ENCODE data around the gene GRIA3.

DNA sequence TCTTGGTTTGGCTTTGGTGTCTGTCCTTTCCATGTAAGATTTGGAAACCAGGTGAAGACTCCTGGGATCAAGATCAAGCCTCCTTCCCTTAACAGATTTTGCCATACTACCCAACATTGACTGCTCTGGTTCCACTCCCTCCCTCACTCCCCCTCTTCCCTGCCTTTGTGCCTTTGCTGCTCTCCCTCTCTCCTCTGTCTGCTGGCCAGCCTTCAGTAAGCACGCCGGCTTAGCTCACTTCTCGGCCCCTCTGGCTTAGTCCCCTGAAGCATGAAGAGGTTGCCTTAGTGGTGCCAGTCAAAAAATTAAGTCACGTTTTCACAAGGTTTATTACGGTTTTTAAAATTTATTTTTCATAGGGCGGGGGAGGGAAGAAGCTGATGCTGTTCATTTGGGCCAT is 6.0 kb downstream of the GRIA3 start:
- TF ChIP-seq, protein P1, sequence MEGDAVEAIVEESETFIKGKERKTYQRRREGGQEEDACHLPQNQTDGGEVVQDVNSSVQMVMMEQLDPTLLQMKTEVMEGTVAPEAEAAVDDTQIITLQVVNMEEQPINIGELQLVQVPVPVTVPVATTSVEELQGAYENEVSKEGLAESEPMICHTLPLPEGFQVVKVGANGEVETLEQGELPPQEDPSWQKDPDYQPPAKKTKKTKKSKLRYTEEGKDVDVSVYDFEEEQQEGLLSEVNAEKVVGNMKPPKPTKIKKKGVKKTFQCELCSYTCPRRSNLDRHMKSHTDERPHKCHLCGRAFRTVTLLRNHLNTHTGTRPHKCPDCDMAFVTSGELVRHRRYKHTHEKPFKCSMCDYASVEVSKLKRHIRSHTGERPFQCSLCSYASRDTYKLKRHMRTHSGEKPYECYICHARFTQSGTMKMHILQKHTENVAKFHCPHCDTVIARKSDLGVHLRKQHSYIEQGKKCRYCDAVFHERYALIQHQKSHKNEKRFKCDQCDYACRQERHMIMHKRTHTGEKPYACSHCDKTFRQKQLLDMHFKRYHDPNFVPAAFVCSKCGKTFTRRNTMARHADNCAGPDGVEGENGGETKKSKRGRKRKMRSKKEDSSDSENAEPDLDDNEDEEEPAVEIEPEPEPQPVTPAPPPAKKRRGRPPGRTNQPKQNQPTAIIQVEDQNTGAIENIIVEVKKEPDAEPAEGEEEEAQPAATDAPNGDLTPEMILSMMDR (IDR thresholded peaks at IDR 0.05), result no peak
- no peak for TF ChIP-seq POLR2A (IDR thresholded peaks at IDR 0.05)
- no peak for TF ChIP-seq POLR2AphosphoS5 (IDR thresholded peaks at IDR 0.05; ENCODE audit: insufficient read depth in 1 of 2, low read depth in 1 of 2)
